T-helper 2 cell treated with Interferon-gamma antibody and Interleukin-4, amounts not matched to agents 5 μg/mL and 100 μg/mL, for 36 hours (primary cell): ENCODE measurements around the gene IL36RN.

Source experiments
- DNase-seq: peaks from one replicate; pipeline ENCODE4 v3.0.0; 2021; ENCODE audit warnings: low spot score
- H3K27ac Mint-ChIP-seq: one replicate; pipeline ENCODE4 v1.8.0; 2021; ENCODE audit warnings: mild to moderate bottlenecking, mixed read lengths
- H3K27me3 Mint-ChIP-seq: one replicate; pipeline ENCODE4 v1.8.0; 2021; ENCODE audit warnings: low read depth, mixed read lengths
- H3K36me3 Mint-ChIP-seq: one replicate; pipeline ENCODE4 v1.8.0; 2021; ENCODE audit warnings: low read depth, mixed read lengths
- H3K4me1 Mint-ChIP-seq: one replicate; pipeline ENCODE4 v1.8.0; 2021; ENCODE audit warnings: low read depth, mixed read lengths
- H3K4me3 Mint-ChIP-seq: one replicate; pipeline ENCODE4 v1.8.0; 2022; ENCODE audit warnings: mild to moderate bottlenecking, moderate library complexity, mixed read lengths
- H3K9me3 Mint-ChIP-seq: one replicate; pipeline ENCODE4 v1.8.0; 2021; ENCODE audit warnings: mixed read lengths

The IL36RN gene

GRCh38 chr2:113057117-113057516 lies 1.9 kb upstream of the IL36RN start:
- DNase-seq, result no peak
- H3K27ac Mint-ChIP-seq, result no peak overlapping the region
- H3K4me3 Mint-ChIP-seq, result no peak overlapping the region
- peaks cover 3% of the 10 kb centered on the region for H3K27me3 Mint-ChIP-seq
- no peaks in the 10 kb centered on the region for H3K4me1 Mint-ChIP-seq
- peaks cover 27% of the 10 kb centered on the region for H3K9me3 Mint-ChIP-seq
- H3K36me3 Mint-ChIP-seq, result no peaks in the 10 kb centered on the region

- no peaks in the 10 kb centered on the region for H3K4me1 Mint-ChIP-seq
- H3K27me3 Mint-ChIP-seq, result peaks cover 3% of the 10 kb centered on the region
- H3K36me3 Mint-ChIP-seq, result no peaks in the 10 kb centered on the region
- H3K9me3 Mint-ChIP-seq, result peaks cover 27% of the 10 kb centered on the region
- H3K27ac Mint-ChIP-seq, result no peak overlapping the region
- no peak overlapping the region for H3K4me3 Mint-ChIP-seq
- no peak for DNase-seq
Observed at GRCh38 chr2:113058411-113058994, 495 bp upstream of the IL36RN start.

DNA sequence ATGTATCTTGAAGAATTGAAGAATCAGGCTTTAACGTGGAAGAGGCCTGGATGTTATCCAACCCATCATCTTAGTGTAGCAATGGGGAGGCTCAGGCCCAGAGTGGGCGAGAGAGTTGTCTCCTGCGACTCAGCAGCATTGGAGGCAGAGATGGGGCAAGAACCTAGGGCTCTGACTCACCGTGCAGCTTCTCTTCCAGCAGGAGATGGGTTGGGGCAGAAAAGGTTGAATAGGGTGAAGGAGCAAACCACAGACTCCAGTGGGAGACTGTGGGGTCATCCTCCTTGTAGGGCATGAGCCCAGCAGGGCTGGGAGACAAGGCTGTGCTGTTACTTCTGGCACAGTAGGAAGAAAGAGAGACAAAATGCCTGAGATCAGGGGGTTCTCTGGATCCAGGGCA lies 1.4 kb downstream of the IL36RN start:
- no peak overlapping the region for H3K27ac Mint-ChIP-seq

DNA sequence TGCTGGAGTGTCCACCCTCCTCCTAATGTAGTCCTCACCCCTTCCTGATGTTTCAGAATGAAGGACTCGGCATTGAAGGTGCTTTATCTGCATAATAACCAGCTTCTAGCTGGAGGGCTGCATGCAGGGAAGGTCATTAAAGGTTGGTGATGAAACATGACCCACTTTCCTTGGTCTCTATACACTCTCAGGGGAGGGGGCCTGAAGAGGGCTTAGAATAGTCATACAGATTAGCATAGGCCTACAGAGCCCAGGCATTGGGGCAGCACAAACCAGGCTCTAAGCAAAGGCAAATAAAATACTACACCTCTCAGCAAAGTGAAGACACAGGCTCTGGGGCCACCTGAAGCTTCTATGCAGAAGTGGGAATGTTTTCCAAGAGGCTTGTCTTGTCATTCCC lies 1.8 kb downstream of the IL36RN start:
- H3K4me3 Mint-ChIP-seq, result no peak overlapping the region
- no peak overlapping the region for H3K27ac Mint-ChIP-seq
- H3K4me1 Mint-ChIP-seq, result no peaks in the 10 kb centered on the region
- no peak for DNase-seq
- peaks cover 7% of the 10 kb centered on the region for H3K9me3 Mint-ChIP-seq
- H3K36me3 Mint-ChIP-seq, result no peaks in the 10 kb centered on the region
- peaks cover 3% of the 10 kb centered on the region for H3K27me3 Mint-ChIP-seq

More for the DNA sequence above, 1.4 kb downstream of the IL36RN start:
- H3K4me3 Mint-ChIP-seq, result no peak overlapping the region
- DNase-seq, result no peak
- H3K9me3 Mint-ChIP-seq, result peaks cover 11% of the 10 kb centered on the region
- peaks cover 3% of the 10 kb centered on the region for H3K27me3 Mint-ChIP-seq
- no peaks in the 10 kb centered on the region for H3K36me3 Mint-ChIP-seq
- no peaks in the 10 kb centered on the region for H3K4me1 Mint-ChIP-seq

DNA sequence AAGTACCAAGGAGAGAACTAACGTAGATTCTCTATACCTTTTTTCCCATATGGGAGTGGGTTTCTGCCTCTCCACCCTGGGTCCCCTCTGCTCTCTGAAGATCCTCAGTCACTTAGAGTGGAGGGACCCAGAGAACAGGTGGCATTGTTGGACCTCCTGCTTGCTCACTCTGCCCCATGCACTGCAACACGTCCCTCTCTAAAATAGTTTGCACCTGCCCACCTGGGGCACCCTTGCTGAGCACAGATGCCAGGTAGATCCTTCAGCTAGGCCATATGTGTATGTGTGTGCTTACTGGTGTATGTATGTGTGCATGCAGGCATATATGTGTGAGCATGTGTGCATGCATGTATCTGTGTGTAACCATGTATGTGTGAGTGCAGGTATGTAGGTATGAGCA lies 2.2 kb downstream of the IL36RN start:
- H3K36me3 Mint-ChIP-seq, result no peaks in the 10 kb centered on the region
- no peak for DNase-seq
- no peak overlapping the region for H3K4me3 Mint-ChIP-seq
- peaks cover 3% of the 10 kb centered on the region for H3K27me3 Mint-ChIP-seq
- H3K9me3 Mint-ChIP-seq, result peaks cover 3% of the 10 kb centered on the region
- no peak overlapping the region for H3K27ac Mint-ChIP-seq
- no peaks in the 10 kb centered on the region for H3K4me1 Mint-ChIP-seq

DNA sequence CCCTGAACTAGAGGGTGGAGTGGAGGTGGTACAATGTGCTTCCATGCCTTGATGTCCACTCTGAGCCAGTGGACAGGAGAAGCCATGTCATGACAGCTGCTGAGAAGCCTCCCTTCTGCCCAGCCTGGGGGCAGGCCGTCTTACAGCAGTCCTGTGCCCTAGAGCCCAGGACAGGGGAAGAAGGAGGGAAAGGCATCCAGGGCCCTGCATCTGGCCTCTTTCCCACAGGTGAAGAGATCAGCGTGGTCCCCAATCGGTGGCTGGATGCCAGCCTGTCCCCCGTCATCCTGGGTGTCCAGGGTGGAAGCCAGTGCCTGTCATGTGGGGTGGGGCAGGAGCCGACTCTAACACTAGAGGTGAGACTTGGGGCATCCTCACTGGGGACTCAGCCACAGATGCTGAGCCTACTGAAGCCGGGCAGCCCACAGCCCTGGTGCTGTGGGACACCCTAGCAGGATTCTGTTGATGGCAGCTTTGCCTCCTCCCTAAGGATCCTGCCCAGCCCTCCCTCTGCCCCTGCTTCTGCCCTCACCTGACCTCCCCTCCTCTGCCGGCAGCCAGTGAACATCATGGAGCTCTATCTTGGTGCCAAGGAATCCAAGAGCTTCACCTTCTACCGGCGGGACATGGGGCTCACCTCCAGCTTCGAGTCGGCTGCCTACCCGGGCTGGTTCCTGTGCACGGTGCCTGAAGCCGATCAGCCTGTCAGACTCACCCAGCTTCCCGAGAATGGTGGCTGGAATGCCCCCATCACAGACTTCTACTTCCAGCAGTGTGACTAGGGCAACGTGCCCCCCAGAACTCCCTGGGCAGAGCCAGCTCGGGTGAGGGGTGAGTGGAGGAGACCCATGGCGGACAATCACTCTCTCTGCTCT lies 3.1 kb downstream of the IL36RN start:
- DNase-seq, result no peak
- Mint-ChIP-seq H3K36me3 (no peaks in the 10 kb centered on the region), H3K27me3 (peaks cover 4% of the 10 kb centered on the region), H3K4me3 (no peak overlapping the region), H3K27ac (no peak overlapping the region), H3K9me3 (no peaks in the 10 kb centered on the region), H3K4me1 (no peaks in the 10 kb centered on the region)

GRCh38 chr2:113064281-113064680 lies 5.3 kb downstream of the IL36RN start:
- H3K27ac Mint-ChIP-seq, result no peak overlapping the region
- H3K4me3 Mint-ChIP-seq, result no peak overlapping the region
- H3K36me3 Mint-ChIP-seq, result no peaks in the 10 kb centered on the region
- peaks cover 7% of the 10 kb centered on the region for H3K27me3 Mint-ChIP-seq
- DNase-seq, result no peak
- no peaks in the 10 kb centered on the region for H3K9me3 Mint-ChIP-seq
- no peaks in the 10 kb centered on the region for H3K4me1 Mint-ChIP-seq

DNA sequence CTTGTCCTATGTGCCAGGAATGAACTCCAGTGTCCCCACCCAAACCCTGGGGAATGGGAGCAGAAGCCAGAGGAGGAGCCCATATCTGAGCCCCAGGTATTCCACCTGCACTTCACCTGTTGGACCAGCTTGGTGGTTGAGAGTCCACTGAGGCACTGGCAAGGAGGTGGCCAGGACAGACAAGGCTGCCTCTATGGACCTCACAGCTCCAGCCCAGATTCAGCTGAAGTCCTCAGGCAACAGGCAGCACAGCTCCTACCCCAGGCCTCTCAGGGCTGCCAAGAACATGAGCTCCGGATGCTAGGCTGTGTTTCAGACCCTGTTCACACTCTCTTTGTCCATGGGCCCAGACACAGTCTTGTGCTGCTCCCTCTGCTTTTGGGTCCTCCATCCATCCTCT lies 5.9 kb downstream of the IL36RN start:
- H3K4me3 Mint-ChIP-seq, result no peak overlapping the region
- no peak overlapping the region for H3K27ac Mint-ChIP-seq

GRCh38 chr2:113067681-113068080 lies 8.7 kb downstream of the IL36RN start, which contains the start of gene IL1F10:
Gene IL1F10, plus strand, starts transcription at chr2:113067970. Its CDS starts 4,769 bp downstream, at chr2:113072739.
- Mint-ChIP-seq H3K4me1 (no peaks in the 10 kb centered on the region), H3K4me3 (no peak within 1 kb of the TSS), H3K27ac (no peak within 1 kb of the TSS), H3K27me3 (peaks cover 15% of the 10 kb centered on the region), H3K9me3 (no peaks in the 10 kb centered on the region), H3K36me3 (no peaks in the 10 kb centered on the region)
- no peak for DNase-seq

More for the DNA sequence above, 5.9 kb downstream of the IL36RN start:
- Mint-ChIP-seq H3K9me3 (no peaks in the 10 kb centered on the region), H3K4me1 (no peaks in the 10 kb centered on the region), H3K36me3 (no peaks in the 10 kb centered on the region), H3K27me3 (peaks cover 12% of the 10 kb centered on the region)
- DNase-seq, result no peak

DNA sequence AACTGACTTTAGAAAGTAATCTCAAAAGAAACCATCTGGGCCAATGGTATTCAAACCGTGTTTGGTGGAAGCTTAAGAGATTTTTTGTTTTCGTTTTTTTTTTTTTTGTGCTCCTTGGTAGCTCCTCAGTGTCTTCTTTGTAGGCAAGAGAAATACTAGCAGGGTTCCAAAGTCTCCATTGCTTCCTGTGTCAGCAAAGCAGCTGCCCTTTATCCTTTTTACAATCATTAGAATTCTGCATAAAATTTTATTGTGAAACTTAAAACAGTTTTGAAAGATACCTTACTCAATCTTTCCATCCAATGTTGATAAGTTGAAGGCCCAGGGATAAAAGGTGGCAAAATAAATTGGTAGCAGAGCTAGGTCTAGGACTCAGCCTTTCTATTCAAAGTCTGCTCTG lies 9.3 kb downstream of the IL36RN start:
- no peaks in the 10 kb centered on the region for H3K4me1 Mint-ChIP-seq
- no peak for DNase-seq
- peaks cover 15% of the 10 kb centered on the region for H3K27me3 Mint-ChIP-seq
- H3K27ac Mint-ChIP-seq, result no peak overlapping the region
- no peaks in the 10 kb centered on the region for H3K36me3 Mint-ChIP-seq
- no peaks in the 10 kb centered on the region for H3K9me3 Mint-ChIP-seq
- no peak overlapping the region for H3K4me3 Mint-ChIP-seq

GRCh38 chr2:113068706-113069485 lies 9.9 kb downstream of the IL36RN start:
- Mint-ChIP-seq H3K27me3 (peaks cover 15% of the 10 kb centered on the region), H3K4me1 (no peaks in the 10 kb centered on the region), H3K4me3 (no peak overlapping the region), H3K36me3 (no peaks in the 10 kb centered on the region), H3K9me3 (no peaks in the 10 kb centered on the region), H3K27ac (no peak overlapping the region)
- DNase-seq, result no peak

GRCh38 chr2:113069676-113070605 lies 10.9 kb downstream of the IL36RN start:
- no peak overlapping the region for H3K27ac Mint-ChIP-seq
- no peaks in the 10 kb centered on the region for H3K36me3 Mint-ChIP-seq

GRCh38 chr2:113070606-113070975 lies 11.6 kb downstream of the IL36RN start:
- H3K9me3 Mint-ChIP-seq, result no peaks in the 10 kb centered on the region
- DNase-seq, result no peak
- H3K4me3 Mint-ChIP-seq, result no peak overlapping the region
- H3K36me3 Mint-ChIP-seq, result no peaks in the 10 kb centered on the region
- peaks cover 15% of the 10 kb centered on the region for H3K27me3 Mint-ChIP-seq
- H3K27ac Mint-ChIP-seq, result no peak overlapping the region
- peaks cover 4% of the 10 kb centered on the region for H3K4me1 Mint-ChIP-seq

More at GRCh38 chr2:113069676-113070605, 10.9 kb downstream of the IL36RN start:
- Mint-ChIP-seq H3K4me1 (peaks cover 2% of the 10 kb centered on the region), H3K27me3 (peaks cover 15% of the 10 kb centered on the region), H3K9me3 (no peaks in the 10 kb centered on the region), H3K4me3 (no peak overlapping the region)
- DNase-seq, result no peak
